IMR-90 (cell line): Measurements from ENCODE around the gene RNF181. TPM values are rescaled to one million over a fixed set of nuclear protein-coding genes. Genes with fewer than 3 reads are reported as not detected.

Source experiments
- ATAC-seq: fragments of 200-7000 bp; cut with Tn5 transposase; 2 replicates; pipeline ENCODE4 v1.9.1; 2020; ENCODE audit warnings: low read depth, mild to moderate bottlenecking, moderate library complexity
- BruUV-seq: library from RNA; stranded (reverse); fragments of 400-500 nt; replicated peaks from 2 replicates; lab custom pipeline; 2021; lab: Mats Ljungman, UMichigan
- CTCF ChIA-PET: fragments of 300-600 bp; formaldehyde crosslinking; extraction: SDS; loops from one replicate; lab custom pipeline; 2021; ENCODE audit warnings: antibody characterized with exemption; lab: Yijun Ruan, JAX
- POLR2A ChIA-PET: fragments of 300-600 bp; sonication (Branson Sonifier 250); formaldehyde crosslinking; loops from one replicate; lab custom pipeline; 2022; ENCODE audit warnings: antibody characterized with exemption; ENCODE audit not compliant: unreplicated experiment; lab: Charles Lee
- DNase-seq: peaks from one replicate; pipeline ENCODE4 v3.0.0; 2013
- H2AFZ ChIP-seq: replicated peaks from 2 replicates; pipeline ENCODE3; 2013; ENCODE audit warnings: low read length, mild to moderate bottlenecking; ENCODE audit not compliant: poor library complexity
- H2AK5ac ChIP-seq: 2 replicates; pipeline ENCODE4 v1.6.1; 2013; ENCODE audit warnings: low read depth, low read length, inconsistent platforms
- H2AK9ac ChIP-seq: replicated peaks from 2 replicates; pipeline ENCODE3; 2013; ENCODE audit warnings: mild to moderate bottlenecking, low read depth, low read length, moderate library complexity; ENCODE audit not compliant: poor library complexity
- H2BK120ac ChIP-seq: 2 replicates; pipeline ENCODE4 v1.6.1; 2013; ENCODE audit warnings: low read depth, low read length, inconsistent platforms
- H2BK15ac ChIP-seq: 3 replicates; pipeline ENCODE4 v1.6.1; 2013; ENCODE audit warnings: low read depth, low read length, inconsistent platforms
- H2BK20ac ChIP-seq: 2 replicates; pipeline ENCODE4 v1.6.1; 2013; ENCODE audit warnings: low read depth, mild to moderate bottlenecking, inconsistent platforms, low read length, moderate library complexity
- H2BK5ac ChIP-seq: 2 replicates; pipeline ENCODE4 v1.6.1; 2013; ENCODE audit warnings: mild to moderate bottlenecking, low read depth, low read length, inconsistent platforms; ENCODE audit not compliant: poor library complexity, severe bottlenecking
- H3K14ac ChIP-seq: replicated peaks from 2 replicates; pipeline ENCODE4 v1.6.1; 2013; ENCODE audit warnings: low read depth, low read length, inconsistent platforms
- H3K18ac ChIP-seq: 2 replicates; pipeline ENCODE4 v1.6.1; 2013; ENCODE audit warnings: low read depth, low read length, control low read depth
- H3K23ac ChIP-seq: 2 replicates; pipeline ENCODE4 v1.6.1; 2013; ENCODE audit warnings: low read depth, low read length, inconsistent platforms
- H3K27ac ChIP-seq: 2 replicates; pipeline ENCODE4 v1.5.1; 2013; ENCODE audit warnings: mild to moderate bottlenecking, control low read depth, low read length; ENCODE audit not compliant: insufficient read depth
- H3K27me3 ChIP-seq: 2 replicates; pipeline ENCODE4 v1.6.1; 2013; ENCODE audit warnings: low read length; ENCODE audit not compliant: control insufficient read depth, insufficient read depth
- H3K36me3 ChIP-seq: 2 replicates; pipeline ENCODE4 v1.6.1; 2013; ENCODE audit warnings: low read length, mixed read lengths; ENCODE audit not compliant: control insufficient read depth, insufficient read depth
- H3K4ac ChIP-seq: 2 replicates; pipeline ENCODE4 v1.6.1; 2013; ENCODE audit warnings: low read depth, low read length, inconsistent platforms
- H3K4me1 ChIP-seq: 2 replicates; pipeline ENCODE4 v1.6.1; 2013; ENCODE audit warnings: low read length, mixed read lengths; ENCODE audit not compliant: control insufficient read depth, insufficient read depth
- H3K4me2 ChIP-seq: 2 replicates; pipeline ENCODE4 v1.6.1; 2013; ENCODE audit warnings: low read depth, mild to moderate bottlenecking, control low read depth, low read length, moderate library complexity
- H3K4me3 ChIP-seq: 2 replicates; pipeline ENCODE4 v1.5.1; 2013; ENCODE audit warnings: low read depth, mild to moderate bottlenecking, control low read depth, low read length, moderate library complexity; ENCODE audit not compliant: insufficient read depth
- H3K56ac ChIP-seq: 2 replicates; pipeline ENCODE4 v1.6.1; 2013; ENCODE audit warnings: low read length, inconsistent platforms; ENCODE audit not compliant: insufficient read depth; ENCODE audit errors: extremely low read depth
- H3K79me1 ChIP-seq, 2 experiments: 2 replicates each; pipeline ENCODE4 v1.6.1; 2013; ENCODE audit warnings: low read length in 2 of 2, inconsistent platforms in 1 of 2, low read depth in 1 of 2
- H3K9ac ChIP-seq: 2 replicates; pipeline ENCODE4 v1.6.1; 2013; ENCODE audit warnings: low read depth, low read length, control low read depth
- H3K9me1 ChIP-seq: 2 replicates; pipeline ENCODE4 v1.6.1; 2013; ENCODE audit warnings: low read length, inconsistent platforms; ENCODE audit not compliant: insufficient read depth
- H3K9me3 ChIP-seq: 2 replicates; pipeline ENCODE4 v1.6.1; 2013; ENCODE audit warnings: low read length; ENCODE audit not compliant: control insufficient read depth, insufficient read depth
- H4K20me1 ChIP-seq: 2 replicates; pipeline ENCODE4 v1.6.1; 2013; ENCODE audit warnings: low read length, inconsistent platforms; ENCODE audit not compliant: insufficient read depth
- H4K5ac ChIP-seq: 2 replicates; pipeline ENCODE4 v1.6.1; 2013; ENCODE audit warnings: mild to moderate bottlenecking, low read depth, low read length, control low read depth
- H4K8ac ChIP-seq, 2 experiments: 2 replicates each; pipeline ENCODE4 v1.6.1; 2013; ENCODE audit warnings: low read depth in 2 of 2, low read length in 2 of 2, control low read depth in 1 of 2, inconsistent platforms in 1 of 2
- H4K91ac ChIP-seq: 2 replicates; pipeline ENCODE4 v1.6.1; 2013; ENCODE audit warnings: low read depth, low read length, inconsistent platforms; ENCODE audit not compliant: insufficient read depth
- RCOR1 ChIP-seq: IDR thresholded peaks from 2 replicates; pipeline ENCODE4 v1.6.1; 2012; ENCODE audit warnings: mild to moderate bottlenecking, low read length, improper control_type of control experiment; ENCODE audit not compliant: insufficient replicate concordance
- SMC3 ChIP-seq: fragments of 150-350 bp; IDR thresholded peaks from 2 replicates; pipeline ENCODE4 v1.6.1; 2016; ENCODE audit warnings: low read depth, mild to moderate bottlenecking, antibody characterized with exemption, low read length, moderate library complexity
- WGBS, 2 experiments: methylation state at CpG; one replicate each; pipeline versions ENCODE4 v1.1.5 to v1.1.7; 2013; ENCODE audit warnings: missing lambda C conversion rate in 2 of 2; ENCODE audit not compliant: insufficient read length in 1 of 2; ENCODE audit errors: extremely low coverage in 2 of 2; 5-methylcytosine and 5-hydroxymethylcytosine counted together
- dilution Hi-C: fragments of 300-500 bp; cut with HindIII; formaldehyde crosslinking; loops from one replicate; pipeline ENCODE4 v1.14.3; 2018; ENCODE audit warnings: low sequenced_read_pairs; ENCODE audit not compliant: unreplicated experiment
- in situ Hi-C: fragments of 300-500 bp; cut with MboI; formaldehyde crosslinking; loops from 3 replicates; pipeline ENCODE4 v1.14.3; 2019; ENCODE audit warnings: low sequenced_read_pairs, inconsistent platforms, mixed read lengths
- intact Hi-C: fragments of 100-400 bp; cut with micrococcal nuclease; formaldehyde crosslinking; loops from 2 replicates; pipeline ENCODE4 v1.10.0; 2022
- polyA plus RNA-seq, 3 experiments: library from polyadenylated mRNA; depleted of rRNA; stranded (reverse); fragments of >200 nt; gene quantifications; 2 replicates each; pipeline ENCODE4 v1.2.3, GENCODE V29; 2012; ENCODE audit warnings: low replicate concordance in 1 of 3
- total RNA-seq: library from RNA; depleted of rRNA; stranded (reverse); fragments of >200 nt; gene quantifications from 2 replicates; pipeline ENCODE4 v1.2.3, GENCODE V29; 2012
- TF ChIP-seq, protein P1 (sequence below): conservative IDR thresholded peaks from 2 replicates; pipeline ENCODE4 v1.5.1; 2012; ENCODE audit warnings: mild to moderate bottlenecking, low read depth, low read length, improper control_type of control experiment

Gene RNF181
- total and polyA plus RNA-seq, 2 of the 4 experiments (the other 2 are of a cell fraction): 438 to 498 TPM

DNA sequence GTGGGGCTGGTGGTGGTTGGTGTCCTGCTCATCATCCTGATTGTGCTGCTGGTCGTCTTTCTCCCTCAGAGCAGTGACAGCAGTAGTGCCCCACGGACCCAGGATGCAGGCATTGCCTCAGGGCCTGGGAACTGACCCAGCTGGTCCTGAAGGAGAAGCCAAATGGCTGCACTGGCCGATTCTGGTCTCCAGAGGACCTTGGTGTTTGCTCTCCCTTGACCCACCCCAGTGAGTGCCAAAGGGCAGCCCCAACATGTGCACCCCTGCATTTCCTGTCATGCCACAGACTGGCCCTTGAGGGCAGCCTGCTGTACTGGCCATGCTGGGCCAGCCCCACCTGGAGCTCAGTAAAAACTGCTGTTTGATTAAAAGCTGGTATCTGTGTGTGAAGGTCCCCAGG, 2.5 kb upstream of the RNF181 start:
- no peak overlapping the region for H2AFZ ChIP-seq
- no peak overlapping the region for H2BK15ac ChIP-seq
- H3K4me3 ChIP-seq: no peak overlapping the region
- ATAC-seq: no peak
- in situ Hi-C loops: no loop called here
- H3K79me1 ChIP-seq: peaks cover 42 to 77% of the 10 kb centered on the region in 2 experiments
- H3K4ac ChIP-seq: no peak overlapping the region
- no peak overlapping the region for H3K14ac ChIP-seq
- H2BK5ac ChIP-seq: no peak overlapping the region
- TF ChIP-seq, protein P1, sequence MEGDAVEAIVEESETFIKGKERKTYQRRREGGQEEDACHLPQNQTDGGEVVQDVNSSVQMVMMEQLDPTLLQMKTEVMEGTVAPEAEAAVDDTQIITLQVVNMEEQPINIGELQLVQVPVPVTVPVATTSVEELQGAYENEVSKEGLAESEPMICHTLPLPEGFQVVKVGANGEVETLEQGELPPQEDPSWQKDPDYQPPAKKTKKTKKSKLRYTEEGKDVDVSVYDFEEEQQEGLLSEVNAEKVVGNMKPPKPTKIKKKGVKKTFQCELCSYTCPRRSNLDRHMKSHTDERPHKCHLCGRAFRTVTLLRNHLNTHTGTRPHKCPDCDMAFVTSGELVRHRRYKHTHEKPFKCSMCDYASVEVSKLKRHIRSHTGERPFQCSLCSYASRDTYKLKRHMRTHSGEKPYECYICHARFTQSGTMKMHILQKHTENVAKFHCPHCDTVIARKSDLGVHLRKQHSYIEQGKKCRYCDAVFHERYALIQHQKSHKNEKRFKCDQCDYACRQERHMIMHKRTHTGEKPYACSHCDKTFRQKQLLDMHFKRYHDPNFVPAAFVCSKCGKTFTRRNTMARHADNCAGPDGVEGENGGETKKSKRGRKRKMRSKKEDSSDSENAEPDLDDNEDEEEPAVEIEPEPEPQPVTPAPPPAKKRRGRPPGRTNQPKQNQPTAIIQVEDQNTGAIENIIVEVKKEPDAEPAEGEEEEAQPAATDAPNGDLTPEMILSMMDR: no peak
- TF ChIP-seq RCOR1 (no peak), SMC3 (no peak)
- no peak overlapping the region for H4K5ac ChIP-seq
- peaks cover 26% of the 10 kb centered on the region for H3K4me1 ChIP-seq
- H2AK9ac ChIP-seq: no peak overlapping the region
- no peak overlapping the region for H3K4me2 ChIP-seq
- H2BK20ac ChIP-seq: no peak overlapping the region
- no peaks in the 10 kb centered on the region for H3K9me3 ChIP-seq
- no peak overlapping the region for H3K56ac ChIP-seq
- no peak overlapping the region for H3K23ac ChIP-seq
- peaks cover 13% of the 10 kb centered on the region for H3K36me3 ChIP-seq
- H3K9me1 ChIP-seq: peaks cover 34% of the 10 kb centered on the region
- ChIA-PET POLR2A (no interaction called here), CTCF (no interaction called here)
- H3K9ac ChIP-seq: no peak overlapping the region
- no peak overlapping the region for H4K8ac ChIP-seq
- no peak overlapping the region for H2BK120ac ChIP-seq
- intact Hi-C loops: no loop called here
- no peaks in the 10 kb centered on the region for H3K27me3 ChIP-seq
- H4K20me1 ChIP-seq: peaks cover 23% of the 10 kb centered on the region
- dilution Hi-C loops: no loop called here
- 62% methylated on average over 3 of the region's 3 CpGs; no CpG with 5 or more reads in 1 of the 2 experiments for WGBS, 2 experiments
- H4K91ac ChIP-seq: no peak overlapping the region
- BruUV-seq: no TSS peak
- no peak overlapping the region for H3K18ac ChIP-seq
- no peak for DNase-seq
- no peak overlapping the region for H3K27ac ChIP-seq
- peak overlapping the region; percentile 43; the same call in 1 of the 2 replicates for H2AK5ac ChIP-seq
